ENCODE data around the gene AMPD2.
"Not testable (repeated sequence)": the region's sequence is repeated elsewhere in the genome, so short reads cannot be mapped to it uniquely, and the experiment has no call there.

Gene AMPD2

DNA sequence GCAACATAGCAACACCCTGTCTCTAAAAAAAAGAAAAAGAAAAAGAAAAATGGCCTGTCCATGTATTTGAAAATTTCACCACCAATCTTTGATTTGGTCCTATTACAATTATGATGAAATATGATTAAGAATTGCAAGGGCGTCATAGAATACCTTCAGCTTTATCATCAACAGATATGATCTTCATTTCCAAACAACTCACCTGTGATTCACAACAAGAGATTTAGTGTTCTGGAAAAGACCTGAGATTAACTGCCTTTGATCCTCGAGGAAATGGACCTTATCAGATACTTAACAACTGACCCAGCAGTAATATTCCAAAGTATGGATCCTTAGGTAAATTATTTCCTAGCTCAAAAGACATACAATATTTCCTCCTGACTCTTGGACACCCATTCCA lies 32.8 kb downstream of the AMPD2 start:
- DNase-seq (ENCODE audit: low read depth), result no peak

DNA sequence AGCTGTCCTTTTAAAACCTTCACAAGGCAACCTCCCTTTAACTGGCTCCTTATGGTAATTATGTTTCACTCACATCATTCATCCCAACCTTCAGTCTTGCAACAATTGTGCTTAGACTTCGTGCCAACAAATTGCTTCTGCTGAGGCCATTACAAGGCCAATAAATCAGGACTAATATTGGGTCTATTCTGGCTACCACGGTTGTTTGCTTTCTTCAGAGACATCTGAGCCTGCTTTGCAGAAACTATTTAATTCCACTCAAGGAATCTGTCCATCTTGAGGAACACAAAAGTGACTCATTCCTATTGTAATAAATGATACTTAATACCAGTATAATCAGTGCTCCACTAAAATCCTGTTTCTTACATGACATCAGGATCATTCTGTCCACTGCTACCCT lies 33.7 kb downstream of the AMPD2 start:
- DNase-seq (ENCODE audit: low read depth), result no peak

DNA sequence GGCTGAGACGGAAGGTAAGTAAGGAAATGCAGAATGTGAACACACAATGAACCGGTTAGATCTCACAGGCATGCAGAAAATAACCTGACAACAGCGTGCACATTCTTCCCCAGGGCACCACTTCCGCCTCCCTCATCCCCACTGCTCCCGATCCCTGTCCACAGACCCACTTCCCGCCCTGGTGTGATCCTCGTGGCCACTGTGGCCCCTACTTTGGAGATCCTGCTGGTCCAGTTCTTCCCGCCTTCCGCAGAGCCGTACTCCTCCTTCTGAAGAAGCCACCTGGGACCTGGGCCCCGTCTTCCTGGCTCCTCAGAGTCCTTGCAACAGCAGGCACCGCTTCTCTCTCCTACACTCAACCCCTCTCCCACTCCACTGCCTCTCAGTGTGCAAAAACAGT lies 34.9 kb downstream of the AMPD2 start:
- DNase-seq (ENCODE audit: low read depth), result no peak

DNA sequence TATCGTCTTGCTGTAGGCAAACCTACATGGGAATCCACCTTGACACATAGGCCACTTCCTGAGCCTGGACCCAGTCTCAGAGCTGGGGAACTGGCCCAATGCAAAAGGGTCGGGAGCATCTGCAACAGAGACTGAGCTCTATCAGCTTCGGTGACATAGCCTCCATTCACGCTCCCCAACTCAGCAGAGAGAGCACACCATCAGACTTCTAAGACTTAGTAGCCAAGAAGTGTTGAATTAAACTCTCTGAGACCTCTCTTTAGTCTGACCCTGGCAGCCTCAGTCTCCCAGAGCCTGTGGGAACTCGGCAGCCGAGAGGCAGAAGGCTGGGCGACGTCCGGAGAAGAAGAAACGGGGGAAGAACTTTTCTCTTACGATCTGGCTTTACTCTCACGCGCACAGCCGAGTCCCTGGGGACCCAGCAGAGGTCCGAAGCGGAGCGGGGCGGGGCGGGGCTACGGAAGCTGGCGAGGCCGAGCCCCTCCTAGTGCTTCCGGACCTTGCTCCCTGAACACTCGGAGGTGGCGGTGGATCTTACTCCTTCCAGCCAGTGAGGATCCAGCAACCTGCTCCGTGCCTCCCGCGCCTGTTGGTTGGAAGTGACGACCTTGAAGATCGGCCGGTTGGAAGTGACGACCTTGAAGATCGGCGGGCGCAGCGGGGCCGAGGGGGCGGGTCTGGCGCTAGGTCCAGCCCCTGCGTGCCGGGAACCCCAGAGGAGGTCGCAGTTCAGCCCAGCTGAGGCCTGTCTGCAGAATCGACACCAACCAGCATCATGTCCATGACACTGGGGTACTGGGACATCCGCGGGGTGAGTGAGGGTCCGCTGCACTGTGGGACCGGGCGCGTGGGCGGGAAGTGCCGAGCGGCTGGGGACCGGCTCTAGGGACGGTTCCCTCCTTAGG lies 36.2 kb downstream of the AMPD2 start, which contains the start of gene GSTM4:
Gene GSTM4 (plus strand): TSS at position 485 of the 905 bp plus-strand sequence. CDS start 291 bp downstream, at position 776.
- no peak for DNase-seq (ENCODE audit: low read depth)

DNA sequence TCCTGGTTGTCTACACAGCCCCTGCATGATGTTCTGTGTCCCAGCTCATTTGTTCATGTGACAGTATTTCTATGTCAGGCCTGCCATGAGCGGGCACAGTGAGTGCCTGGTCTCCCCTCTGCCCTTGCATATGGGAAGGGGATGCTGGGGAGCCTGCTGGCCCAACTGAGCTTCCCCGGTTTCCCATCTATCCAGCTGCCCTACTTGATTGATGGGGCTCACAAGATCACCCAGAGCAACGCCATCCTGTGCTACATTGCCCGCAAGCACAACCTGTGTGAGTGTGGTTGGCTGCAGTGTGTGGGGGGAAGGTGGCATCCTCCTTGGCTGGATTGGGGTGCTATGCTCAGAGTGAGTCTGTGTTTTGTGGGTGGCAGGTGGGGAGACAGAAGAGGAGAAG lies 37.8 kb downstream of the AMPD2 start:
- DNase-seq (ENCODE audit: low read depth), result no peak

DNA sequence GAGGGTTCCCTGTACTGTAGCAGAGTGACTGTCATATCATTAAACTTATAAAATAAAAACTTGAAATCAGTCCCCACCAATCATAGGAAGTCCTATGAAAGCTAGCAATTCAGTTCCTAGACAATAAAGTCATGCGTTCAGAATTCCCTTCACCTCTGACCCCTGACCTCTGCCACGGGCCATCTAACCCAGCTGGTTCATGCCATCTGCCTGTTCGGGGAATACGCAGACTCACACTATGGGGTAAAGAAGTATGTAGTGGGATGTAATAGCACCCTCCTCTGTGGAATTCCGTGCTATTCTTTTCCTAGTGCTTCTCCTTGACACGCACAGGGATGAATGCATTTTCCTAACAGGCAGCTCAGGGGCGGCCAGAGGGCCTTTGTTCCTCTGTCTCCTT lies 38.3 kb downstream of the AMPD2 start:
- DNase-seq (ENCODE audit: low read depth), result no peak

DNA sequence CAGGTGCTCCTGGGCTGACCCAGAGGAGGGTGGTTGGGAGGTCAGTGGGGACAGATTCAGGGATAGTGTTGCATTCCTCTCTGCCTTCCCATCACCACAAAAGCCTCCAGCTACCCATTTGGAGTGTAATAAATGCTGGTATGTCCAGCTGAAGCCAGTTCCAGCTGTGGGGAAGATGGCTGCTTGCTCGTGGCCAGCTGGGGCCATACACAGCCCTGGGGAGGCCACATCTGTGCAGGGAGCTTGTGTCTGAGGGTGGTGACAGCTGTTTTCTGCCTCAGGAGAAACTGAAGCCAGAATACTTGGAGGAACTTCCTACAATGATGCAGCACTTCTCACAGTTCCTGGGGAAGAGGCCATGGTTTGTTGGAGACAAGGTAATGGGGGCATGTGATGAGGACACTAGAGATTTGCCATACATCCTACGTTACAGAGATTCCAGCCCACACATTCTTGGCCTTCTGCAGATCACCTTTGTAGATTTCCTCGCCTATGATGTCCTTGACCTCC lies 39.0 kb downstream of the AMPD2 start:
- no peak for DNase-seq (ENCODE audit: low read depth)

DNA sequence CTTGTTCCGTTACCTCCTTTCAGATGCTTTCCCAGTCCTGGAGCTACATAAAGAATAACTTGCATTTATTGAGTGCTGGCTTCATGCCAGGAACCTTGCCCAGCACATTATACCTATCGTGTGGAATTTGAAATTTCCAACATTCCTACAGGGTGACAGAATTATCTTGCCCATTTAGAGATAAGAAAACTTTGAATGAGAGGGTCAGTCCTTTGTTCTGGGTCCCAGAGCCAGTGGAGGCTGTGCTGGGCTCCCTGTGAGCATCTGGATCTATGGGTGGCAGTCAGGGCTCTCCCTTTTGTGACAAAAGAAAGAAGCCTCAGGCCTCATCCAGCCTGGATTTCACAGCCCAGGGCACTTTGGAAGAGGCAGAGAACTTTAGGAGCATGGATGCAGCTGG lies 39.5 kb downstream of the AMPD2 start:
- no peak for DNase-seq (ENCODE audit: low read depth)

DNA sequence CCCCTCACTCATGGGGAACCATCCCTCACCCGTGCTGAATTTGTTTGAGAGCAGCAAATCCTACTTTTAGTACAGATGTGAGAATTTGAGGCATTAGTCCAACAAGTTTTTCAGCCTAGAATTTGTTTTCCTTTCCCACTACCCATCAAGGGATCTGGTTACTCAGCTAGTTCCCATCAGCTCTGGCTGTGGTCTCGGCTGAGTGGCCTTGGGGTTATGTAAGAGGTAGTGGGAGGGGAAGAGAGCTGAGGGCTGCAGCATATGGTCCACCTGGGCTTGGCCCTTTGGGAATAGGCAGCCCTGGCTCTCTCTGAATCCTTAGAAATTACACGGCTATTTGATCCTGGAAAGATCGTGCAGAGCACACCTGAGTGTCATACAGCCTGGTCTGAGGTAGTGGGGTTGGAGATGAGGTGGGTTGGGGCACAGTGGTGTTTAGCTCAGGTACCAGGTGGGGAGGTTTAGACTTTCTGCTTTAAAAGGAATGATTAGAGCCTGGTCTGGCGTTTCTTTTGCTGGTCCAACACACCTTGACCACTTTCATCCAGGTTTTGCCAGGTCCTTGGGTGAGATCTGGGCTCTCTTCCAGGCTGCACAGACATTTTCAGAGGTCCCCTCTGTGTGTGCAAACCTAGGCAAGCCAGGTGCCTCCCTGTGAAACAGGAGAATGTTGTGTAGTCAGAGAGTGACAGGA lies 40.5 kb downstream of the AMPD2 start:
- no peak for DNase-seq (ENCODE audit: low read depth)

DNA sequence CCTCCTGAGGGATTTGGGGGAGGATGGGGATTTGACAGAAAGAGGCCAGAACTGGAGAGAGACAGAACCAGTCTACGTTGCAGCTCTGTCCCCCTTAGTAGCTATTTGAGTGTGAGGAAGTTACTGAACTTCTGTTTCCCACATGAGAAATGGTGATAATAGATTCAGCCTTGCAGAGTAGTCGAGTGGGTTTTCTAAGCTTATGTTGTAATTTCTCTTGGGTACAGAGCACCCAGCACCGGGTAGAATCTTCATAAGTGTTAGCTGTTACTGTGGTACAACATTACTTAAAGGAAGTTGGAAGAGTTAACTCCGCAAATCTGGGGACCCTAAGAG lies 41.0 kb downstream of the AMPD2 start:
- not testable (repeated sequence) for DNase-seq (ENCODE audit: low read depth)

DNA sequence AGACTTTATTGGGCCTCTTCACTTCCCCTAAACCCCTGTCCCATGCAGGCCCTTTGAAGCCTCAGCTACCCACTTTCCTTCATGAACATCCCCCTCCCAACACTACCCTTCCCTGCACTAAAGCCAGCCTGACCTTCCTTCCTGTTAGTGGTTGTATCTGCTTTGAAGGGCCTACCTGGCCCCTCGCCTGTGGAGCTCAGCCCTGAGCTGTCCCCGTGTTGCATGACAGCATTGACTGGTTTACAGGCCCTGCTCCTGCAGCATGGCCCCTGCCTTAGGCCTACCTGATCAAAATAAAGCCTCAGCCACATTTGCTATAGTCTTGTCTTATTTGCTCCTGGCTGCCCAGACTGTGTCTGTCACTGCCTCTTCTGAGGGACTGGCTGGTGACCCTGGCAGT lies 41.8 kb downstream of the AMPD2 start:
- no peak for DNase-seq (ENCODE audit: low read depth)

DNA sequence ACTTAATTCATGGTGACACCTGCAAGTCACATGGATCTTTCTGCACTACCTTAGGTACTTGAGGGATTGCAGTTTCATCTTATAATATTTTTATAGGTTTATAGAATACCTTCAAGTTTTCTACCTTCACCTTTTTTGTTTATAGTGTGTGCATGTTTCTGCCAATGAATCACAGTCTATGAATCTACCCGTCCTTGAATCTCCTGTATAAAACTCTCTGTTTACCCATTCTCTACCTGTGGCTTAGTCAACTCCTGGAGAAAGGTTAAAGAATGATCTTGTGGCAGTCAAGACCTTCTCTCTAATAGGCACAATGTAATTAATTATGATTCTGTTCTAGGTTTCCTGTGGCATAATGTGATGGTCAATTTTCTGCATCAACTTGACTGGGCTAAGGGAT lies 45.0 kb downstream of the AMPD2 start:
- no peak for DNase-seq (ENCODE audit: low read depth)

DNA sequence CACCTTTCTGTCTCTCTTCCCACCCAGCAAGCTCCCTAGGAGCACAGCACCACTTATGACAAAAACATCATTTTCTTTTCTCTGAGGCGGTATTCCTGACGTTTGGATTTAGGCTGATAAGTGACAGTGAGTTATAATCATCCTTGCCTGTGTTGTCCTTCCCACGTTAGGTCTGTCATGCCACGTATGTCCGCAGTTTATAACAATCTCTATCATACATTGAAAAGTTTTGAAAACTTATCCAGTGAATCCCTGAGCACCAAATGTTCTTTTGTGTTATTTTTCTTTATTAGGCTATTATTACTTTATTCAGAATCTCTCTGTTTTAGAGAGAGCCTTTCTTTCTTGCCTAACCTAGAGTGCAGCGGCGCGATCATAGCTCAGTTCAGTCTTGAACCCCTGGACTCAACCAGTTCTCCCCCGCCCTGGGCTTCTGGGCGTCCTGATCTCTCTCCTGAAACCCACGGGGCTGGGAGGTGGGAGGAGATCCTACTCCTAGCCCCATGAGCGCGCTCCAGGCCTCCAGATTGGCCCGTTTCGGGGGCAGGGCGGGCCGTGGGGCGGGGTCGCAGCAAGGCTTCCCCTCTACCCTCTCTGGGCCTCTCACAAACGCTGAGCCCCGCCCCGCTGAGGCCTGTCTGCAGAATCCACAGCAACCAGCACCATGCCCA lies 48.0 kb downstream of the AMPD2 start, which contains the start of gene GSTM2:
Gene GSTM2 (plus strand): TSS at position 606 of the 671 bp plus-strand sequence. CDS start 59 bp downstream, at position 665.
- DNase-seq (ENCODE audit: low read depth), result peak; percentile 28

DNA sequence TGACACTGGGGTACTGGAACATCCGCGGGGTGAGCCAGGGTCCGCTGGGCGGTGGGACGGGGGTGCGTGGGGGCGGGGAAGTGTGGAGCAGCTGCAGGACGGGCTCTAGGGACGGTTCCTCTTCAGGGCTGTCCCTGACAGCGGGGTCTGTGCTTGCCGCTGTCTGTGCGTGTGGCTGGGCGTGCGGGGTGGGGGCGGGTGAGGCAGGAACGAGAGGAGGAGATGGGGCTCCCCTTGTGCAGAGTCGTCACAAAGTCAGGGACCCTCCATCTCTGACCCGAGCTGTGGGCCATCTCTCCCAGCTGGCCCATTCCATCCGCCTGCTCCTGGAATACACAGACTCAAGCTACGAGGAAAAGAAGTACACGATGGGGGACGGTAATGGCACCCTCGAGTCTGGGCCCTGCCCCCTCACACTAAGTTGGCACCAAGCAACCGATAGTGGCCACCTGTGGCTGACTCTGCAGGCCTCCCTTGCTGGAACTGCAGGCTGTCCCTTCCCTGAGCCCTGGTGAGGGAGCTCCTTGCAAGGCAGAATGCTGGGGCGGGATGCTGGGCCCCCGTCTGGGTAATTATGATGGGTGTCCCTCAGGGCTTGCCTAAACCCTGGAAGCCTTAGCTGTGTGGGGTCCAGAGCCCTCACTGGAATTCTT lies 48.6 kb downstream of the AMPD2 start:
- no peak for DNase-seq (ENCODE audit: low read depth)

DNA sequence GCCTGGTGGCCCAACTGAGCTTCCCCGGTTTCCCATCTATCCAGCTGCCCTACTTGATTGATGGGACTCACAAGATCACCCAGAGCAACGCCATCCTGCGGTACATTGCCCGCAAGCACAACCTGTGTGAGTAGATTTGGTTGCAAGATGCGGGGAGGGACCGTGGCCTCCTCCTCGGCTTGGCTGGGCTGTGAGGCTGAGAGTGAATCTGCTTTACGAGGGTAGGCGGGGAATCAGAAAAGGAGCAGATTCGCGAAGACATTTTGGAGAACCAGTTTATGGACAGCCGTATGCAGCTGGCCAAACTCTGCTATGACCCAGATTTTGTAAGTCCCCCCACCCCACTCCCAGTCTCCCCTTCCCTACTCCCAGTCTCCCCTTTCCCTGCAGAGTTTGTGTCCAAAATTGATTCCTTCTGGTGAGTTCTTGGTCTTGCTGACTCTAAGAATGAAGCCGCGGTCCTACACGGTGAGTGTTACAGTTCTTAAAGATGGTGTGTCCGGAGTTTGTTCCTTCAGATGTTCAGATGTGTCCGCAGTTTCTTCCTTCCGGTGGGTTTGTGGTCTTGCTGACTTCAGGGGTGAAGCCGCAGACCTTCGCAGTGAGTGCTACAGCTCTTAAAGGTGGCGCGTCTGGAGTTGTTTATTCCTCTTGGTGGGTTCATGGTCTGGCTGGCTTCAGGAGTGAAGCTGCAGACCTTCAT lies 49.8 kb downstream of the AMPD2 start:
- no peak for DNase-seq (ENCODE audit: low read depth)

DNA sequence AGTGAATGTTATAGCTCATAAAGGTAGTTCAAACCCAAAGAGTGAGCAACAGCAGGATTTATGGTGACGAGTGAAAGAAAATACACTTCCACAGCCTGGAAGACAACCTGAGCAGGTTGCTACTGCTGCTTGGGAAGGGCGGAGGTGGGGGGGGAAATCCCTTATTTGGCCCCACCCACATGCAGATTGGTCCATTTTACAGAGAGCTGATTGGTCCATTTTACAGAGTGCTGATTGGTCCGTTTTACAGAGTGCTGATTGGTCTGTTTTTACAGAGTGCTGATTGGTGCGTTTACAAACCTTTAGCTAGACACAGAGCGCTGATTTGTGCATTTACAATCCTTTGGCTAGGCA lies 50.3 kb downstream of the AMPD2 start:
- DNase-seq (ENCODE audit: low read depth), result not testable (repeated sequence)

DNA sequence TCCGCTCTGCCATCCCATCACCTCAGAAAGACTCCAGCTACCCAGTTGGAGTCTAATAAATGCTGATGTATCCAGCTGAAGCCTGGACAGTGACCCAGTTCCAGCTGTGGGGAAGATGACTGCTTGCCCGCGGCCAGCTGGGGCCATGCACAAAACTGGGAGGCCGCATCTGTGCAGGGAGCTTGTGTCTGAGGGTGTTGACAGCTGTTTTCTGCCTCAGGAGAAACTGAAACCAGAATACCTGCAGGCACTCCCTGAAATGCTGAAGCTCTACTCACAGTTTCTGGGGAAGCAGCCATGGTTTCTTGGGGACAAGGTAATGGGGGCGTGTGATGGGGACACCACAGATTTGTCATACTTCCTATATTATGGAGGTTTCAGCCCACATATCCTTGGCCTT lies 51.4 kb downstream of the AMPD2 start:
- no peak for DNase-seq (ENCODE audit: low read depth)

DNA sequence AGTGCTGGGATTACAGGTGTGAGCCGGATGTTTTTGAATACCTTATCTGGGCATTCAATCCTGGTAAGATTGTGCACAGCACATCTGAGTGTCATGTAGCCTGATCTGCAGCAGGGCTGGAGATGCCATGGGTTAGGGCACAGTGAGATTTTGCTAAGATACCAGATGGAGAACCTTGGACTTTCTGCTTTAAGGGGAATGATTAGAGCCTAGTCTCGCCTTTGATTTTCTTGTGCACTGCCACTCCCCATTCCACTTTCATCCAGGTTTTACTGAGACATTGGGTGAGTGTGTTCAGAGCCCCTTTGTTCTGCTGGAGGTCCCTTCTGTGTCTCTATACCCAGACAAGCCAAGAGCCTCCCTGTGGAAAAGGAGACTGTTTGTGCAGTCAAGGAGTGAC lies 54.2 kb downstream of the AMPD2 start:
- DNase-seq (ENCODE audit: low read depth), result not testable (repeated sequence)

DNA sequence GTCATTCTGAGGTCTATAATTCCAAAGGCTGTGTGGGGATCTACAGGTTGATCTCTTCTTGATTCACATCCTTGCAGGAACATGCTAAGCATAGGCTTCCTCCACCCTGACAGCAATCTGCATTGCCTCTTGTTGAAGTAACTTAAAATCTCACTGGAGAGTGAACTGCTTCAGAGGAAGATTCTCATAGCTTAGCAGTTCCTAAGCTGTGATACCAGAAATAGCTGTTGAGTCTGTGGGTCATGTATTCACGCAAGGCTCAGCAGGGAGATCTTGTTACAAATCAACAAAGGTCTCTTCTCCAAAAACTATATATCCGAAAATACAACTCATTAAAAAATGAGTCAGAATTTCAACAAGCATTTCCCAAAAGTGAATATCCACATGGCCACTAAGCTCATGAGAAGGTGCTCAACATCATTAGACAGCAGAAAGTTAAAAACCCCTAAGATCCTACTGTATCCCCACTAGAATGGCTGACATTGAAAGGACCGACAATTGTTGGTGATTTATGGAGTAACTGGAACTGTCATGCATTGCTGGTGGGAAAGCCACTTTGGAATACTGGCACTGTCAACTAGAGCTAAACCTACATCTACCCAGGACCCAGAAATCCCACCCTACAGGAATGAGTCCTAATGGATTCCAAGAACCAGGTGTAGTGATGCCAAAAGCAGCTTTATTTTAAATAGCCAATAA lies 57.2 kb downstream of the AMPD2 start:
- not testable (repeated sequence) for DNase-seq (ENCODE audit: low read depth)

DNA sequence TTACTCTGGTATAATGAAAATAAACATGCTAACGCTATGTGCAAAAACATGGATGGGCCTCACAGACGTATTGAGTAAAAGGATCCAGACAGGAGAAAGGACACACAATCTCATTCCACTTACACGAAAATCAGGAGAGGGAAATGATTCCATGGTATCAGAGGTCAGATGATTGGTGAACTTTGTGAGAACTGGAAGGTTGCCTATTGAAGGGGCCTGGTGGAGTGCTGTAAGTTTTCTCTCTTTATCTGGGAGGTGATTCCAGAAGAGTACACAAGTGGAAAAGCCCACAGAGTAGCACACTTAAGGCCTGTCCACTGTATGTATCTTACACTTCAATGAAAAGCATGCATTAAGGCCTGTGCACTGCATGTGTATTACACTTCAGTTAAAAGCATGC lies 57.8 kb downstream of the AMPD2 start:
- DNase-seq (ENCODE audit: low read depth), result no peak

DNA sequence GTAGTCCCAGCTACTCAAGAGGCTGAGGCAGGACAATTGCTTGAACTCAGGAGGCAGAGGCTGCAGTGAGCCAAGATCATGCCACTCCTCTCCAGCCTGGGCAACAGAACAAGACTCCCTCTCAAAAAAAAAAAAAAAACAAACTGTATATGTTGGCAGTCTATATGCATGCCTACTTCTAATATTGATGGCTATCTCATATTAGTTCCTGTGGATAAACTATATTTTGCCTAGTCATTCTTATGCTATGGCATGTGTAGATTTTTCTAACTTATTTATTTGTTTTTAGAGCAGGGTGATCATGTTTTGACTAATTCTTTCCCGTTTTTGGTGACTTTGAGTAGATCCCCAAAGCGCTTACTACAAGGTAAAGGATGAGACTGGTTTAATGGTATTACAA lies 59.0 kb downstream of the AMPD2 start:
- DNase-seq (ENCODE audit: low read depth), result not testable (repeated sequence)

Measured in non-pigmented ciliary epithelial cell (primary cell).